Hematopoietic multipotent progenitor cell treated with erythropoietin and hydrocortisone succinate and interleukin-3 and kit ligand, for 17 days (in vitro differentiated cells): Measurements from ENCODE around the gene TAL2.

Source experiments
- DNase-seq: peaks from one replicate; pipeline ENCODE4 v3.0.0-alpha.2; 2015; ENCODE audit warnings: low spot score

TAL2 gene

DNA sequence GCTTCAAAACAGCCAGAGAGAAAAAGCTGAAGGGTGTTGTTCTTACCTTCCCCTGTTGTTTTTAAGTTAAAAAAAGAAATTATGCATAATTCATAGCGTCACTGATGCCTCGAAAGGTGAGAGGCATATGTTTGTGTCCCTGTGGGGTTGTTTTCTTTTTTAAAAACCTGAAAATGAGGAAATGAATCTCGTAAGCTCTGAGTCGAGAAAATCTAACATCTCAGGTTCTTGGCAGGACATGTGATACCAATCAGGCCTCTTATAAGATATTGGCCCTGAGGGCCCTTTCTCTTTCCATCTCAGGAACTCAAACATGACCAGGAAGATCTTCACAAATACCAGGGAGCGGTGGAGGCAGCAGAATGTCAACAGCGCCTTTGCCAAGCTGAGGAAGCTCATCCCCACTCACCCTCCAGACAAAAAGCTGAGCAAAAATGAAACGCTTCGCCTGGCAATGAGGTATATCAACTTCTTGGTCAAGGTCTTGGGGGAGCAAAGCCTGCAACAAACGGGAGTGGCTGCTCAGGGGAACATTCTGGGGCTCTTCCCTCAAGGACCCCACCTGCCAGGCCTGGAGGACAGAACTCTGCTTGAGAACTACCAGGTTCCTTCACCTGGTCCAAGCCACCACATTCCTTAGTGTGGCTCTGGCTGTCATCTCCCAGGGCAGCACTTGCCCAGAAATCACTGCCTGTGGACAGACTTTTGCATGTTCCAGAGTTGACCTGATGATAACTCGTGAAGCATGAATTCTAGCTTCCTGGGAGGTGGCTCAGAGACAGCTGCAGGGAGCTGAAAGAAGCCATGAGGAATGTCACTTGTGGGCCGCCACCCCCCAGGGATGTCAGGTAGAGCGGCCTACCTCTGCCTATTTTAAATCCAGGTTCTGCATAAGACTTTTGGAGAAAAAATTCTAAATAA lies at the start of gene TAL2:
TAL2 (plus strand) TSS at position 274 of the 921 bp plus-strand sequence; CDS start at position 314, 40 bp downstream.
- no peak for DNase-seq

DNA sequence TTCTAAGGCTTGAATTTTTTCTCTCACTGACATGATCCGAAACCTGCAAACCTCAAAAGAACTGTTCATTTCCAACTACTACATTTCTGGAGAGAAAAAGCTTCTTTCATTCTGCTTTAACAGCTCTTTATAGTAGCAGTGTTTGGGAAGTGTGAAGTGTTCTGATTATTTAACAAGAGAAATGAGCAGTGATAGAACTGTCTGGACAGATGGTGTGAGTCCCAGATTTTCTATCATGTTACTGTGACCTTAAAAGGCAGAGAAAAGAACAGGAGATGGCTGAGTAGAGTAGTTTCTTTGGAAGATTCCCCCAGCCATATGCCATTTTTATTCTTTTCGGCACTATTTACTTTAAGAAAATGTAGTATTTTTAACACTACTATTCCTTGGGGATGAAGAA lies 41.3 kb upstream of the TAL2 start:
- DNase-seq, result no peak

DNA sequence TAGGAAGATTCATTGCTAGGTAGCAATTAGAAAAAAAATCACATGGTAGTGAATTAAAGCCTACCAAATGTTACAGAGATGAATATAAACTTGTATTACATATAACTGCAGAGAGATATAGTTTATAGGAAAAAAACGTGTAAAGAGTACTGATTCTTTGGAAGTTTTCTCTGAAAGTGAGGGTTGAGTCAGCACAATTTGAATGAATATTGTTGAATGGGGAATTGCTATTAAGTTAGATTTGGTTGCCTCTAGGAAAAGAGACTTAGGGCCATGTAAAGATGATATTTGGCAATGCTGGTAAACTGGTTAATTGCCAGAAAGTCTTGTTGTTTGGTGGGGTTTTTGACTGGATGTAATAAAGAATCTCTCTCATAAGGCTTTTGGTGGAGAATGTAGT lies 37.2 kb upstream of the TAL2 start:
- DNase-seq, result no peak

DNA sequence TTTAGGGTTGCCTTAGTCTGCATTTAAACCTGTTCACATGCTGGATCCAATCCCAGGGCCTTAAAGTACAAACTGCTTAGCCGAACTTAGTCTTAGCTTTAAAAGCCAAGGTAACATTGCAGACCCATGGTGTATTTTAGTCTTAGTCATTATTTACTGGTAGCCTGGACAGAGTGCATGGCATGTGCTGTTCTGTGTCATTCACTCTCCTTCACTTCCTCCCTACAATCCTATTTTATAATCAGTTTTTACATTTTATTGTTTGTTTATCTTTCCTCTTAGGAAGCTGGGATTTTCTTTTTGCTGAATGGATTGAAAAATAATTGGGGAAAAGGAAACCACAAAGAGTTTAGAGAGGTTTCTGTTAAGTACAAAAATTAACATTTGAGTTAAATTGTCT lies 29.4 kb upstream of the TAL2 start:
- DNase-seq, result no peak

DNA sequence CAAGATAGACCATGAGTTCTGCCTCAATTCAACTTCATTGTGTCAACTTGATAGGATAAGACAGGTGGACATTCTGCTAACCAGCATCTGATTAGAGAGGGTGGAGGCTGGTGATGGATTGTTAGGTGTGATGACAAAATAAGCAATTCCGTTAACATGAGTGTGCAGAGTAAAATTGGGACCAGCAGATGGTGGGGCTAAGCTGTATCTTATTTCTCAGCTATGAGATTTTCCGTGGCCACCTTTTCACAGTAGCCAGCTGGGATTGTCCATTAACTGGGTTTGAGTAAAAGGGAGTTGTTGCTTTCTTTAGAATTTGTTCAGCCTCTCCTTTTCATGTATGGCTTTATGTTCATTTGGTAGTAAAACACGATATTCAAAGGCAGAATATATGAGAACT lies 28.8 kb upstream of the TAL2 start:
- DNase-seq, result no peak

DNA sequence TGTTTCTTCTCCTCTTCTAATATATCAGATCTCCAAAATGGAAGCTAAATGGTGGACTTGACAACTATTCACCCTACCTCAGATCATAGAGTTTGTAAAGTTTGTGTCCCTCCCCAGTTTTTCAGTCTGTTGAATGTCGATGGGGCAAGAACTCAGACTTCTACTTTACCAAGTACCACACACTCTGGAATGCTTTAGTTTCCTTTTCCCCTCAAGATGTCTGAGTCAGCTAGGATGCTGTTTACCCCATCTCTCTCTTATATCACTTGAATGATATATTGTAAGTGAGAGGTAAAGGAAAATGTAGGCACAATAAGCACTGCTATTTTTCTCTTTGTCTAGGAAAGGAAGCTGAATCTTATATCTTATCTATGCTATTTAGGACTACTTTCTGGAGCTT lies 25.9 kb upstream of the TAL2 start:
- no peak for DNase-seq

DNA sequence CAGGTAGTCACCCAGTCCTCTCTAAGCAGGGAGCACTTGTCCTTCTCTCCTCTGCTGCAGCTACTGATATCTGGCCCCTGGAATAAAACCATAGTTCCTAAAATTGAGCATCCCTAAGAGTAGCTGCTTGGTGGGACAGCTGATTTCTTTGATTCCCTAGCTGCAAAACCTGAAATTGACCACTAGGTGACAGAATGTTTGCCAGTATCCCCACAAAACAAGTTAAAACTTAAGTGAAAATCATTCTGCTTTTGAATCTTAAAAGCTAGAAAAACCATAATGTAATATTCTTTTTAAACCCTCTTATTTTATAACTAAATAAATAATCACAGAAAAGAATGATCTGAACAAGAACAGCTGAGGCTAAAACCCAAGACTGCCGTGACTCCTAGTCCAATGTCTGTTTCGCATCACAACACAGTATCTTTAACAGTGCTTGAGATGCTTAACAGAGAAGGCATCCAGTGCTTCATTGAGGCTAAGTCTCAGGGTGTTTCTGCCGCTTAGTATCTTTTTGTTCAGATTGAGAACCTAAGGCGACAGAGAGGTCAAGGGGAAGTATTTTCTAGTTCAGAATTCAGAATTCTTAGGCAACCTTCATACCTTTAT lies 24.4 kb upstream of the TAL2 start:
- no peak for DNase-seq

DNA sequence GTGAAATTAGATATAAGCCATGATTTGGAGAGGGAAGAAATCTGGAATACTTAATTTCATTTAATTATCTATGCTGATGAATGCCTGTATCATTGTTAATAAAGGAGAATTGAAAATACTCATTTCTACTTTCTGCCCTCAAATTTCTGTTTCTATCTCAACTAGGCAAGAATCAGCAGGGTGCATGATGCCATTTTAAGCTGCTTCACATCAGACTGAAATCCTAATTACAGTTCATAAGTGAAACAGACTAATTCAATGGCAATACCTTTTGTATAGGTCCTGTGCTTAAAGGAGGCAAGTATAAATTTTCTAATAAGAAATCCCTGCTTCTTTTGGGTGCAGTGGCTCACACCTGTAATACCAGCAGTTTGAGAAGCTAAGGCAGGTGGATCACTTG lies 22.3 kb upstream of the TAL2 start:
- DNase-seq, result no peak

DNA sequence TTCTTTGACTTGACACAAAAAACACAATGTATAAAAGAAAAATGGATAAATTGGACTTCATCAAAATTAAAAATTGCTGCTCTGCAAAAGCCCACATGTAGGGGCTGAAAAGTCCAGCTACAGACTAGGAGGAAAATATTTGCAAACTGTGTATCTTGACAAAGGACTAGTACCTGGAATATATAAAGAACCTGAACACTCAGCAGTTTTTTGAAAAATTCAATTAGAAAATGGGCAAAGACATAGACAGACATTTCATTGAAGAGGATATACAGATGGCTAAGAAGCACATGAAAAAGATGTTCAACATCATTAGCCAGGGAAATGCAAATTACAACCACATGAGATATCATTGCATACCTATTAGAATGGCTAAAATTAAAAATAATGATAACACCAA lies 18.5 kb upstream of the TAL2 start:
- no peak for DNase-seq

DNA sequence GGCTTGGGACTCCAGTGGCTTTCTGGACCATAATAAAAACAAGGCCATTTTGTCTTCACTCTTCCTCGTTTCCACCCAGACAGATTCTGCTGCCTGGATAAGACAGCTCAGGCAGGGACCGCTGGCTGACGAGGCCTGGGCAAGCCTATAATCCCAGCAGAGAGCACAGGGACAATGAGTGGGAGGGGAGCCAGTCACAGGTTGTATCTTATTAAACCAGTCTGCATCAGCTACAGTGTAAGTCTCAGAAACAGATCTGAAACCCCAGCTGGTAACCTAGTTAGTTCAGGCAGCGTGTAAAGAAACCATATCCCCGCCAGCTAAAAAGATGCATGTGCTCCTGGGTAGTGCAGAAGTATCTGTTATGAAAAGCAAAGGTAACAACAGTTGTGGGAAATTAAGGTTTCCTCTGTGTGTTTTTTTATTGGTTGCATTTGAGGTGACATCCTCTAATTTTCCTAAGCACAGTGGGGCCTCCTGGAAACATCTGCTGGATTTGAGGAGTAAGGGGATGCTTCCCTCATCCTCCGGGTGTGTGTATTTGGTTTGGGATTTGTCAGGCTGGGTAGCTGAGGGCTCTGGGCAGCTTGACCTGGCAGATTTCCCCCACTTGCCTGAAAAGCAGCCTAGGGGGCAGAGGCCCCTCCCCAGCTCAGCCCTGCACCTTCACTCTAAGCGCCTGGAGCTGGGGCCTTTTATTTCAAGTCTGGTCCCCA lies 15.2 kb upstream of the TAL2 start:
- DNase-seq, result no peak

DNA sequence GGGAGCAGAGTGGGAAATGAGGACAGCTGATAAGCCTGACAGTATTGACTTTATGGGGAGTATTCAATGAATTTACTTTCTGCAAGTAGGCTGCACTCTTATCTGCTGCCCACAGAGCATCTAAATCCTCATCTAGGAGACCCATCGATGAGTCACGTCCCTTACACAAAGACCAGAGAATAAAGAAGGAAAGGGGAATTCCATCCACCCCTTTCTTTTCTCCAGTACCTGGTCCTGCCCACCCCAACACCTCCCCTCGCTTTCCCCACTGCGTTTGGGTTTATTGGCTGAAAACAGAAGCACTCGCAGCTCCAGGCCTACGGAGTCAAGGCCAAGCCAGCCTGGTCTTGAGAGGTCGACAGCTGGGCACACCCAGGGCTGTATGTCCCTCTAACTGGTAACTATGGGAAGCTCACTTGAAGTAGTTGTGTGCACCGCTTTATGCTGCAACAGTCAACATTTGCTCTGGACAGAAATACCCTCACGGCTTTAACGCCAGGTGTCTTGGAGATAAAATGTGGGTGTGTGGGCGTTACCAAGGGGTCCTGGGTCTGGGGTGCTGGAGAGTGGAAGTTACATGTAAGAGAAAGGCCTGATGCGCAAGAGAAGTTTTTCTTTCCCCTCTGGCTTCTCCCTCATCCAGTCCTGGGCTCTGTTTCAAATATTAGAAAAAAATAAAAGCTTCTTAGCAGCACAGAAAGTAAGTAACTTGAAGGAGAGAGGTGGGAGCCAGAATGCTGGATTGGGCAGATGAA lies 14.5 kb upstream of the TAL2 start:
- DNase-seq, result no peak

DNA sequence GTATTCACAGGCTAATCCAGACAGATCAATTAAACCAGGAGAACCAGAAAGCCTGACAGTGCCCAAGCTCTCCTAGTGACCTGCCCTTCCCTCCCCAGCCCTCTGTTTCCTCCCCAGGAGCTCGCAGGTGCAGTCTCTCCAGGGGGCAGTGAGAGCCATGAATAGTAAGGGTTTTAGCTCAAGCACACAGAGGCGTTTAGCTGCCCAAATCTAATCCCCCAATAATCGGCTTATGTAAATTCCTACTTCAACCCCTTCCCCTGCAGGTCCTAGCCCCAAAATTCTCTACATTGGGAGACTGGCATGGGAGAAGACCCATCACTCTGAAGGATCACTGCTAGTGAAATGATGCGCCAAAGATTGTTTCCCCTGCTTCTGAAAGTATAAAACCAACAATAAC lies 10.5 kb upstream of the TAL2 start:
- DNase-seq, result no peak

DNA sequence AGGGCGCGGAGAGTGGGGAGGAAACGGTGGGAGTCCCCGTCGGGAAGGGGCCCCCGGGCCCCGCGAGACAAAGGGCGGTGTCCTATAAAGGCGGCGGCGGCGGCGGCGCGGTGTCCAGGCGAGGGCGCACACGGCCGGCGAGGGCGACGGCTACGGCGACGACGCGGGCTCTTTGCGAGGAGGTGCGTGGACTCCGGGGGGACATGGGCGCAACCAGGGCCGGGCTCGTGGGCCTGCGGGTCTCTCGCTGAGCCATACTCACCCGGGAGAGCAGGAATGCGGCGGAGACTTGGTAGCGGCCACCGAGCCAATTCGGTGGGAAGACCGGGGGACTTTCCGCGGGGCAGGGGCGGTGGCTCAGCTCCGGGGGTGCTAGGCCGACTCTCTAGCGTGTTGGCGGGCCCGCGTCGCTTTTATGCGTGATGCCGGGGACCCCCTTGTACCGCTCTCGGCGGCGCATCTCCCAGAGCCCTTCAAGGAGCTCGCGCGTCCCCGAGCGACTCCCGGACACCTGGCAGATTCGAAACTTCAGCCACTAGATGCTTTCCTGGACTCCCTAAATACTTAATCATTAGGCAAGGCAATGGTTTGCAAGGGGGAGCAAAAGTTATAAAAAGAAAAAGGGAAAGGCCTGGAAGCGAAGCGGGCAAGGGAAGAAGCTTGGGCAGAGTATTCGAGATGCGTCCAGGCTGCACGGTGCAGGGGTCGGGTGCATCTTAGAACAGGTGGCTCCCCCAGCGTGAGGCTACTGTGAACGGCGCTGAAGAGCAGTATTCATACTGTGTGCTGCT lies 5.9 kb upstream of the TAL2 start:
- DNase-seq, result no peak

DNA sequence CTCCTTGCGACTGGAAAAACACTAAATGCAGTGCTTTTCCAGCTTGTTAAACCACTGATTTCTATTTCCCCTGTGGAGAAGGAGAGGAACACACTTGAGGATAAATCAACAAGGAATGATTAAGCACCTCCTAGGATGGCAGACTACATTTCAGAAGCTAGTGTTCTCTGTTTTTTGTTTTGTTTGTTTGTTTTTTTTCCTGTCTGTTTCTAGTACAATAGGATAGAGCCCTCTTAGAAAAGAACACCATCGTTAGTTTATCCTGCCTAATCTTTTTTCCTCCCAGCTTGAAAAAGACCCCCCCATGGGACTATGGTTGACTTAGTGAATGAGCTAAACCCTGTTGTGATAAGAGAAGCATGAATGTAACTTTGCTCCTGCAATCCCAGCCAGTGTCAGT lies 3.9 kb upstream of the TAL2 start:
- no peak for DNase-seq

DNA sequence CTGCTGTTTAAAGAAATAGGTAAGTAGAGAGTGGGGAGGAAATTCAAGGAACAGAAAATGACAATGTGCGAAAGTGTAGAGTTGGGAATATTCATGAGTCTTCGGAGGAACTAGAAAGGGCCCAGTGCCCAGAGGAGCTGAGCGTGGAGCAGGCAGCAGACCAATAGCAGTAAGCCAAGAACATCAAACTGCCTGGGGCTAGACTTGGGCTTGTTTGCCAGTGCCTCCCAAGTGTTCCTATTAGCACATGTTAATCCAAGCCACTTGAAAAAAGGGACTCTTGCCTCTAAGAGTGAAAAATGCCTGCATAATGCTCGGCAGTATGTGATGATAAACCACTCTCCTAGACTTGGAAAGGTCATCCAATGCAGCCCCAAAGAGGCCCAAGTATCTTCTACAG lies 1.2 kb upstream of the TAL2 start:
- no peak for DNase-seq

DNA sequence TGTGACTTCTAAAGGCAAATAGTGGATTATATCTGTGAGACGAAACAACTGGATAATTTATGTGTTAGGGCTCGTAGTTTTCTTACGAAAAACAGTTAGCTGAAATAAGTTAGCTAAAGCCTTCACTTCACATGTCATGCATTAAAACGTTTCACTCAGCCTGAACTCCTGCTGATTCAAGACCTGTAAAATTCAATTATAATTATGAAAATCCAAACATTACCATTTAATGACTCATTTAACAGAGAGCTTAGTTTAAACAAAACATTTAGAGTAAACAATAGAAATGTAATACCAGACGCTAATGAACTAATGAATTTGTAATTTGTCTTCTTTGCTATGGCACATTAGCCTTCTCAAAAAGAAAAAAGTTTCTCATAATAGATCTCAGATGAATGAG lies 1.7 kb downstream of the TAL2 start:
- no peak for DNase-seq

DNA sequence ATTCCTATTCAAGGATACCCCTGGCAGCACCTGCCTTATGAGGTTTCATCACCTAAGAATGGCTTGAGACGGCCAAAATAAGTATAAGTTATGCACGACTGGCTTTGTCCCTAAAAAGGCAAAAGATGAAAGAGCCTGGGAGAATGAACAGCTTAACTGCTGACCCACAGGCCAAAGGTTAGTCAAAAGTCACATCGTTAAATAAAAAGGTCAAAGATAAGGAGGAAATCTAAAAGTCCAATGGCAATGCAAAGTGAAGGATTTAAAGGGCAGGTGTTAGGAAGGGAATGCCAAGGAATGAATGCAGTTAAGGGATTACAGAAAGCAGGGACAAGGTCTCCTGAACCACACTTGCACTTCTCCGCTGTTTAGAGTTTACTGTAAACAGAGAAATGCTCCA lies 5.6 kb downstream of the TAL2 start:
- DNase-seq, result no peak

DNA sequence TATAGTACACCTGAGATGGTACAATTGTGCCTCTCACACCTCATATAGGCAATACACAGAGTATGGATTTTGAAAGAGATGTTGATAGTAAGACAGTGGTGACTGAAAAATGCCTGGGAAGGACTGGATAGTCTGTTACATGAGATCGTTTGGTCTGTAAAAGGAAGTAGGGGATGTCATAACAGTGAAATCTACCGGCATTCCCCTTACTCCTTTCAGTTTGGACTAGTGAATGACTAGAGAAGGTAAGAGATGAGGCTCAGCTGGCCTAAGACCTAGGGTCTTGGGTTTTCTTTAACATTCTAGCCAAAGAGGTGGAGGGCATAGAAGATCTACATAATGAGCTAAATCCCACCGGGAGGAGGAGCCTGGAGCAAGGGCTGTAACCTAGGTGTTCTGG lies 8.1 kb downstream of the TAL2 start:
- no peak for DNase-seq

DNA sequence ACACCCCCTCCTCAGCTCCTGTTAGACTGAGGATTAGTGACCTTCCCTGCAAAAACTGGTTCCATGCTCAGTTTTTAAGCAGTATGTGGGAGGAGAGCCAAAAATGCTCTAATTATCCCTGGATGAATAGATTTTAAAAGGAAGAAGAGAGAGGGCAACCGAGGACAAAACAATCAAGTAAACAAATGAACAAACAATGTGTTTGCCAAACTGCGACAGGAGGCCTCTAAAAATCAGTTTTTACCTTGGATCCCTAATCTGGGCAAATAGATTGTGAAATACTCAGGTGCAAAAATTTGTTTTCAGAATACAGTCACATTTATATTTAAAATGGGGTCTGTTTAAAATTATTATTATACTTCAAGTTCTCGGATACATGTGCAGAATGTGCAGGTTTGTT lies 8.5 kb downstream of the TAL2 start:
- DNase-seq, result no peak

DNA sequence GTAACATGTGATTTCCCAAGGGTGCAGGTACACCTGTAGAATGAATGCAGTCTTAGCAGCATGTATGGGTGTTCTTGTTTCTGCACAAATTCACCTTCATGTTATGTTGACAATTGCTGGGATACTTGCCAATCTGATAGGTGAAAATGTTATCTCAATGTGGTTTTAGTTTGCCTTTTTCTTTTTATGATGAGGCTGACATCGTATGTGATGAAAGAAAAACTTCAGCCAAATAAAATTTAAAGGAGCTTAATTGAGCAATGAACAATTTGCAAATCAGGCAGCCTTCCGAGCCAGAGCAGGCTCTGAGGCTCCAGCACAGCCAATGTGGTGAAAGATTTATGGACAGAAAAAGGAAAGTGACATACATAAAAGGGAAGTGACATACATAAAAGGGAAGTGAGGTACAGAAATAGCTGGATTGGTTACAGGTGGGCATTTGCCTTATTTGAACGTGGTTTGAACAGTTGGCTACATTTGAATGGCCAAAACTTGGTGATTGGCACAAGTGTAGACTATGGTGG lies 10.5 kb downstream of the TAL2 start:
- no peak for DNase-seq

DNA sequence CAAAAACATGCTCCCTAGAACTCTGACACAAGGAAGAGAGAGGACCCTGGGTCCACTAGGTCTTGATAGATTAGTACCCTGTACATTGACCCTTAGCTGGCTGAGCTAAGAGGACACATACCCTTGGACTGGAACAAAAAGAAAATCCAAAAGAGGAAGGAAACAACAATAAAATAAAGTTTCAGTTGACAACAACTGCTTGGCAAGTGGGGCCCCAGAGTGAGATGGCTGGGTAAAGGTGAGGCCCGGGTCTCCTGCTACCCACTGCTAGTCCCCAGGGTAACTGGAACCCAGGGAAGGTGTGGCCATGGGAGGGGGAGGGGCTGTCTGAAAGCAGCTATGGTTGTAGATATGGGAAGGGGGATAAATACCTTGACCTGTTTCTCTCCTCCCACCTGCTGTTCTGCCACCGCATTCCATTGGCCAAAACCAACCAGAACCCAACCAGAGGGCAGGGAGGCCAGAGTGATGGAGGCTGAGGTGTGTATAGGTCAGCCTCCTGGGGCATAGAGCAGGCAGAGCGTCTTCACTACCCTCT lies 11.7 kb downstream of the TAL2 start:
- no peak for DNase-seq
